GM21529 (cell line): ENCODE results near the gene PTPRG.

Experiments
- ATAC-seq: cut with Tn5 transposase; IDR thresholded peaks from one replicate; pipeline ENCODE4 v1.9.1; 2021; ENCODE audit not compliant: unreplicated experiment

The PTPRG gene

DNA sequence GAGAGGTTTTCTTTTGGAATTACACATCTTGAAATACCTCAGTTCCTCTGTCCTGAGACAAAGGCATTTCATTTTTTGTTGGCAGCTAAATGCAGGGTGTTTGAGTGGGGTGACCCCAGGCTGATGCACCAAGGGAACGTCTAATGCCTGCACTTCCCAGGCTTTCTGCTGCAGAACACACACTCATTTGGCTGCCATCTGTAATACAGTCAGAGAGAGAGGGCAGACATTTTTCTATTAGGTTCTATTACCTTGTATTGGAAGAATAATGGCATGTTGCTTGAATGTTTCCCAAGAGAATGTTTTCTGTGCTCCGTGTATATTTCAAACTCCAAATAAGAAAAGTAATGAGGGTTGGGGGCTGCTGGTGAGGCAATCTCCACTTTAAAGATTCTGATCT, 87.1 kb downstream of the PTPRG start:
- ATAC-seq, result no peak

DNA sequence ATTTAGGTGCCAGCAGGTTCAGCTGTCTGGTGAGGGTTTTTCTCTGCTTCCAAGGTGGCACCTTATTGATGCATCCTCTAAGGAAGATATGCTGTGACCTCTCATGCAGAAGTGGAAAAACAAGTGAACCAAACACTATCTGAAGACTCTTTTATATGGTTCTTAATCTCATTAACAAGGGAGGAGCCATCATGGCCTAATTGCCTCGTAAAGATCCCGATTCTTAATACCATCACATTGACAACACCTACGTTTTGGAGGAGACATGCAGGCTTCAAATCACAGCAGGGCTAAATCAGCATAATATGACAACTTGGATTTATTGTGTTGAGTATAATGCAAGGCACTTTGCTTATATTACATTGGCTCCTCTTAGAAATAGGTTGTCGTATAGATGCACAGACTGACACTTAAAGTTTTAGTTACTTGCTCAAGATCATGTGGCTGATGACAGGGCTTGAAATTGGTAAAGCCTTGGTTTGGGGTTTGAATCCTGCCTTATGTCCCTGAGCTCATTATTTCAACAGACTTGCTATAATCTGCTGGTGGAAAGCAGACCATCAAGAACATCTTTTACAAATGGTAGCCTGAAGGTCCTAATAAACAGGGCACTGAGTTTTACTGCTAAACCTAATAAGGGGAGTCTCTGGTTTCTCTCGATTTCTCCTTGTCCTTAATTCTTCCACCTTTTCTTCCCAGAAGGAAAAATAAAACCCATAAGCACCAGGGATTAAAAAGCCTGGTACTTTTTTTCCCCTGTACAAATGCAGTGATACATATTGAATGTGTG, 88.2 kb downstream of the PTPRG start:
- ATAC-seq, result no peak

- no peak for ATAC-seq
Observed at GRCh38 chr3:61650276-61650675, 88.9 kb downstream of the PTPRG start.

GRCh38 chr3:61650719-61651410, 89.5 kb downstream of the PTPRG start:
- no peak for ATAC-seq

DNA sequence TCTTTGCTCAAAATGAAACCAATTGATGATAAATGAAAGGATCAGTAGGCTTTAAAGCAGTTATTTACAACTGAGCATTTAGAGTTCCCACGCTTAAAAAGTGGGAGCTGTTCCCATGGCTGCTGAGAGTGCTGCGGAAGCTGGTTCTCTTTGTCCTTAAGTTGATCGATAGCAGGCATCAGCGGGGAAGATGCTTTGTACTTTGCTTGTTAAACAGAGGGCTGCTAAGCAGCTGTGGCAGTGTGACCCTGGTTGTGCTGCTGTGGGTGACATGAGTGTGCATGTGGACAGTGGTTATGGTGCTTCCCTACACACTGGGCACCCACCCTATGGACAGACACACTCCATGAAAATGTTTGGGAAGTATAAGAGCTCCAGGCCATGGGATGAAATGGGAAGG, 96.3 kb downstream of the PTPRG start:
- ATAC-seq, result no peak

DNA sequence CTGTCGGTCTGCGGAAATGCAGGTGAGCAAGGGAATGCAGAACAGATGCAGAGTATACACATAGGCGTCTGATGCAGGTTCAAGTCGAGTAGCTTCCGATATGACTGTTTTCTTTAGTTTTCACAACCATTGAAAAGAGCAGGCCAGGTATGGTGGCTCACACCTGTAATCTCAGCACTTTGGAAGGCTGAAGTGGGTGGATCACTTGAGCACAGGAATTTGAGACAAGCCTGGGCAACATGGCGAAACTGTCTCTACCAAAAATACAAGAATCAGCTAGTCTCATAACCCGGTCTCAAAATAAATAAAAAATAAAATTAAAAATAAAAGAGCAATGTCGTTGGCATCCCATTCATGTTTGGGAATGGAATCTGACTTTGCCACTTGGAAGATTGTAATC, 101.5 kb downstream of the PTPRG start:
- no peak for ATAC-seq

DNA sequence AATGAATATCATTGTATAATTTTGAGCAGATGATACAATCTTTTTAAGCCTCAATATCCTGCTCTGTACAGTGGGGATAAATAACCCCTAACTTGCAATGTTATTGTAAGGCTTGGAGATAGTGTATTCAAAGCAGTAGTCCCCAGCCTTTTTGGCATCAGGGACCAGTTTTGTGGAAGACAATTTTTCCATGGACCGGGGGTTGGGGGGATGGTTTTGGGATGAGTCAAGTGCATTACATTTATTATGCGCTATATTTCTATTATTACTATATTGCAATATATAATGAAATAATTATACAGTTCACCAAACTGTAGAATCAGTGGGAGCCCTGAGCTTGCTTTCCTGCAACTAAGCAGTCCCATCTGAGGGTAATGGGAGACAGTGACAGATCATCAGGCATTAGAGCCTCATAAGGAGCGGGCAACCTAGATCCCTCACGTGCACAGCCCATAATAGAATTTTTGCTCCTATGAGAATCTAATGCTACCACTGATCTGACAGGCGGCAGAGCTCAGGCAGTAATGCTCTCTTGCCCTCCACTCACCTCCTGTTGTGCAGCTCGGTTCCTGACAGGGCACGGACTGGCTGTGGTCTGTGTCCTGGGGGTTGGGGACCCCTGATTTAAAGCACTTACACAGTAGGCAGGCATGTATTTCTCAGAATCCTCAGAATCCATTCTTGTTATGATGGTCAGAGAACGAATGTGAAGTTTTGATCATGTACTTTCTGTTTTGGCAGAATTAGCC, 102.2 kb downstream of the PTPRG start:
- no peak for ATAC-seq

- ATAC-seq, result no peak
Observed at GRCh38 chr3:61664105-61664482, 102.7 kb downstream of the PTPRG start.

- no peak for ATAC-seq
Observed at GRCh38 chr3:61665121-61665520, 103.8 kb downstream of the PTPRG start.

DNA sequence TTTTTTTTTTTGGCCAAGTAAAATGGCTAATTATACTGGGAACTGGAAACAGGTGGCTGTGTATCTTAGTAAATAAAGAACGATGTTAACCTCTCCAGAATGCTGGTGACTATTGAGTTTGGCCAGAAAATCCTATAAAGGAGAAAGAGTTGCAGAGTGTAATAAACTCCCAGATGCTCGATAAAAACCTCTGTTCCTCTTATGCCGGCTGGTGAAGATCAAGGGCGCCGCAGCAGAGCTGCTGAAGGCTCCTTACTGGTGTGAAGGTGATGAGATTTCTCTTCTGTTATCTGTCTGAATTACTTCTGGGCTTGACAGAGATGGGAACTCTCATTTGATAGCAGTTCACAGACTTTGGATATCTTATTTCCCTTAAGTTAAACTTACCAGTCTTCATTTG, 104.6 kb downstream of the PTPRG start:
- ATAC-seq, result no peak

DNA sequence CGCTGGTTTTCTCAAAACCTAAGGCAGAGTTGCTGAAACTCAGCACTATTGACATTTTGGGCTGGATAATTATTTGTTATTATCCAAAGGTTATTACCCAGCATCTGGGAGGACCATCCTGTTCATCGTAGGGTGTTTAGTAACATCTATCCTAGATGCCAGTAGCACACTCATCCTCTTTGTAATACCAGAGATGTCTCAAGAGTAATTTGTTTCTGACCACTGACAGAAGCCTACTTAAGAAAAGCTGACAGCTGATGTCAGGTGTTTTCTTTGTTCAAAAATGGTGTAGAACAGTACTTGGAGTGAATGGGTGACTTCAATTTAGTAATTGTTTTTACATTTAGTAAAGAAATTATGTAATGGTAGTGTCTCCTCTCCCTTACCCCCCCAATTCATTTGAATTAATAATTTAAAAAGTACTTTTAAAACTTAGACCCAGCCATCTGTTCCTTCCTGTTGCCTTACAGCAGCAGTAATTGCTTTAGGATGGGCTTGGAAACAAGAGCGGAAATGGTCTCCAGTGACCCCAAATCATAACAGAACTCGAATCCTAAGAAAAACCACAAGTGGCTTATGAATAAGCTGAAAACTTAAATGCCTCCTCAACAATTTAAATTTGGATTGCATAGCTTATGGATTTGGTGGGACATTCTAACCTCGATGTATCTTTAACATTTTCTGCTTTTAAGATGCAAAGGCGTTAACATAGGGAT, 105.4 kb downstream of the PTPRG start:
- ATAC-seq, result no peak

DNA sequence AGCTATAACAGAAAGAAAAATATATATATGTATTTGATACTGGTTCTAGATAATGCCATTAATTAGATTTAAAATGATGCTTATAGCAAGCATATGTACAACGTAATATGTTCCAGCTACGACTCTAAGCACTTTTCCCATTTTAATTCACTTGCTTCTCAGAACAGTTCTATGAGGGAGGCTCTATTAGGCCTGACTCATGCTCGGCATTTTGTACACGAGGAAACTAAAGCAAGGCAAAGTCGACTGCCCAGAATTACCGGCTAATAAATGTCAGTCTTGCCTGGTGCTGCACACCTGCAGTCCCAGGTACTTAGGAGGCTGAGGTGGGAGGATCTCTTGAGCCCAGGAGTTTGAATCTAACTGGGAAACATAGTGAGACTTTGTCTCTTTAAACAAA, 106.0 kb downstream of the PTPRG start:
- ATAC-seq, result no peak

- ATAC-seq, result no peak
Observed at GRCh38 chr3:61667814-61668213, 106.4 kb downstream of the PTPRG start.

GRCh38 chr3:61668317-61668864, 107.0 kb downstream of the PTPRG start:
- no peak for ATAC-seq

DNA sequence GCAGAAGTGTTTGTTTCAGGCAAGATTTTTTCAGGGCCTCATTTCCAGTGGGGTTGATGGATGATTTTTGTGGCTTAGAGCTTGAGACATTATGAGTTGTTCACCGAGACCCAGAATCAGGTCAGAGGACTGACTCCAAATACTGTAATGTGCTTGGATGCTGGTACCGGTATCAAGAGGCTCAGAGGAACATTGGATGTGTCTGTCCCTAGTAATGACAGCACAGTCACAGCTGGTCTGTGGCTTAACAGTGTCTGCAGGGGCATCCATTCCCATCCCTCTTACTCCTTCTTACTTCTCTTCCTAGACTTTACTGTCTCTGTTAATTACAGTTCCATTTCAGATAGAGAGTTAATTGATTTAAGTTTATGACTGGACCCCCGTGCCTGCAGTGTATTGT, 107.8 kb downstream of the PTPRG start:
- no peak for ATAC-seq

- no peak for ATAC-seq
Observed at GRCh38 chr3:61669668-61670299, 108.4 kb downstream of the PTPRG start.

DNA sequence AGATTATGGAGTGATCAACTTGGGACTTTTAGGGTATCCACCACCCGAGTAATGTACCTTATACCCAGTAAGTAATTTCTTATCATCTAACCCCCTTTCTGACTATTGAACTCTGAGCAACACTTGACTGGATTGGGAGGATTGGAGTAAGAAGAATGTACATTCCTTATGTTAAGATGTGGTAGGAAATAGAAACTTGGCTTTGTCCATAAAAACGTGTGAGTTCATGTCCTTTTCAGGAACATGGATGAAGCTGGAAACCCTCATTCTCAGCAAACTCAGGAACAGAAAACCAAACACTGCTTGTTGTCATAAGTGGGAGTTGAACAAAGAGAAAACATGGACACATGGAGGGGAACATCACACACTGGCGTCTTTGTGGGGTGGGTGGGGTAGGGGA, 112.3 kb downstream of the PTPRG start:
- ATAC-seq, result no peak

DNA sequence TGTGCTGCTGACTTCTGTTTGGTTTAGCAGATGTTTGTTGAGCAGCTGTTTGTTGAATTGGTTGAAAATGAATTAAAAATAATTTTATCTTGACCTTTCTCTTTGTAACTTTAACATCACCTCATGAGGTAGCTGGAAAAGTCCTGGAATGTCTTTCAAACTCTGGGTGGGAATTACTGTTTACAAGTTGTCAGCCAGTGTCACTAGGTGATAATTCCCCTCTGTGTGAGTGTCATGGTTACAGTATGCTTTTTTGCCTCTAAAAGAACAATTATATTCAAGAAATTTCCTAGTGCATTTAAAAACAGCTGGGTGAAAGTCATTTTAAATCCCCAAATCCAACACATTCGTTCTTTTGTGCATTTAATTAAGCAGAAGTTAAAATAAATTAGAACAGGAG, 113.2 kb downstream of the PTPRG start:
- ATAC-seq, result no peak

DNA sequence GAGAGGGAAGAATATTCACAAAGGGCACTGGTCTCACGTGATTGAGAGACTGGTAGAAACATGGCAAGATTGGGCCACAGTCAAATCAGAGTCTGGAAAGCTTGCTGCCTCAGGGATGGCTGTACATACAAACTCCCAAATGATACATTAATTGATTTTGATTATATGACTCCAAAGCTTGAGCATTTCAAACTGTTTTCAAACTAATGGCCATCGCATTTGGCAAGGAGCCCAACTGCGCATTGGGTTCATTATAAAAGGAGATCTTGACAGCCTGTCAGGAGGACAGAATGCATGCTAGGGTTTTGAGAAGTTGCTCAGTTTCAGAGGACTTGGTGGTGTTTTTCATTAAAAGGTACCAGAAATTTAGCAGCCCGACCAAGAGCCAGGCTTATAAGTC, 117.7 kb downstream of the PTPRG start:
- no peak for ATAC-seq

GRCh38 chr3:61680617-61681016, 119.2 kb downstream of the PTPRG start:
- no peak for ATAC-seq

DNA sequence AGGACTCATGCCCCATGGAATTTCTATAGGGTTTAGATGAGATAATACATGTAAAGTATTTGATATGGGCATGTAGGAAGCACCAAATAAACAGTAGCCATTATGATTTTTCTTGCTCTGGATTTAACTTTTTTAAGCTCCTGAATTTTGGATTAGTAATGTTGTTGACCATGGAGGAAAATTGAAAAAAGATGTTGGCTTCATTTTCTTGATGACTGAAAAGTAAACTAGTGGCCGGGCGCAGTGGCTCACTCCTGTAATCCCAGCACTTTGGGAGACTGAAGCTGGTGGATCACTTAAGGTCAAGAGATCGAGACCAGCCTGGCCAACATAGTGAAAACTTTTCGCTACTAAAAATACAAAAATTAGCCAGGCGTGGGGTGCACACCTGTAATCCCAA, 120.3 kb downstream of the PTPRG start:
- no peak for ATAC-seq
